IPS DF 19.7 (cell line): ENCODE results near the gene STK26.
"Not testable (repeated sequence)": the region's sequence is repeated elsewhere in the genome, so short reads cannot be mapped to it uniquely, and the experiment has no call there.

ENCODE experiments used
- DNase-seq: peaks from one replicate; pipeline ENCODE4 v3.0.0-alpha.2; 2013; ENCODE audit warnings: low read depth, low spot score

The STK26 gene

DNA sequence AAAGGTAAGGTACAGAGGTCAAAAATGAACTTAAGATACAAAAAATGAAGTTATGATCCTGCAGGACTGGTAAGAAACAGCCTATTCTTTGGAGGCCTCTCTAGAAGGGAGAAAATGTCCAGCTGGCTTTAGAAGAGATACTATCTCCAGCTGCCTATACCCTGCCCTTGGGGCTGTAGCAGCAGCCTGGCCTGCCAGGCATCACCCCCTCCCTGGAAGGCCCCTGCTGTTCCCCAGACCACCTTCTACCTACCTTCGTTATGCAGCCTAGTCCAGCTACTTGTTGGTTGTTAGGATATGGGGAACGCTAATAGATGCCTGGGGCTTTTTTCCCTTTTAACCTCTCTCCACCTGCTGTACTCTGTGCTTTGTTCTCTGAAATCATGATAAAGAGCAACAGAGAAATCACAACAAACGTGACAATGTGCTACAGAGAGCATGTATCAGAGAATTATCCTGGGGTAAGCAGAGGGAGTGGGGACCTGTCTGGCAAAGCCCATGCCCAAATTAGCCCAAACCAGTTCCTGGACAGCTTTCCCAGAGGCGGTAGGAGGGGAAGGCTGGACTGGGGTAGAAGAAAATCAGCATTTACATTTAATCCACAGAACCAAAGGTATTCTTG lies 70.2 kb downstream of the STK26 start:
- DNase-seq = no peak

DNA sequence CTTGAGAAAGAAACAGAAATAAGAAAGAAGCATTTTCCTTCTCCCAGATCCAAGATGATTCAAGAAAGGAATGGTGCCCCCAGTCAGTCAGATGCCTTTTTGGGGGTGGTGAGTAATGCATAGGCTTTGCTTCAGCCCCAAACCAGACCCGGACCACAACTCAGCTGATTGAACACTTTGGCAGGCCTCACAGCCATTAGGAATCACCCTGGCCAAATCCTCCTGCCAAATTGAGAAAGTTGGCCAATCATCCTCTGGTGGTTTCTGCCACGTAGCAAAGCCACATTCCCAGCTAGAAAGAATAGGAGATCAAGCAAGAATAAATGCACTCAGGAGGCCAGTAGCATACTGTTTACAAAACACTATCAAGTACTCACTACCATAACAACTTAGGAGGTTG lies 71.1 kb downstream of the STK26 start:
- DNase-seq = no peak

DNA sequence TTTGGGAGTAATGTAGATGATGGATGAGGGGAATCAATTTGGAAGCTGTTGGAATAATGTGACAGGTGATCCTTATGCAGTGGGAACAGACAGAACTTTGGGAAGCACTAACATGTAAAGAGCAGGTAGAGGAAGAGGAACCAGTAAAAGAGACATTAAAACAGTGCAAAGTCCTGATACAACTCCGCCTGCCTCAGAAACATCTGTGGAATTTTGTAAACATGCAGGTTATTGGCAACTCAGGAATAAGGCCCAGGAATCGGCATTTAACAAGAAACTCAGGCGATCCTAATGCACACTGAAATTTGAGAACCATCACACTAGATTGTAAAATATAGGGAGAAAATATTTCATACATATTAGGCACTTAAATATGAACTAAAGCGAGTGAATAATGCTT lies 75.6 kb downstream of the STK26 start:
- not testable (repeated sequence) for DNase-seq

DNA sequence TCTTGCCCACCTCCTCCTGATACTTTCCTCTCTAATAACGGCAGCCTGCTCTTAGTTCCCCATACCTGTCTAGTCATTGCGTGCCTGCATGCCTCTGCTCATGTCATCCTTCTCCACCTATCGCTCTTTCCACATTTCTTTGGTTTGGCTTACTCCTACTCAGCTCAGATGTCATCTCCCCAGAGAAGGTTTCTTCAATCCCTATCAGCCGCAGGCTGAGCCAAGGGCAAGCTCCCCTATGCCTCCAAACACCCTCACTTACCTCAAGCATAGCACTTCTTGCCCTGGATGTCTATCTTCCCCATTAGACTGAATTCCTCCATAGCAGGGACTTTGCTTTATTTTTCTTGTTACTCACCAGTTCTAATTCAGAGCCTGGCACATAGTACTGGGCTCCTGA lies 78.1 kb downstream of the STK26 start:
- DNase-seq = no peak

DNA sequence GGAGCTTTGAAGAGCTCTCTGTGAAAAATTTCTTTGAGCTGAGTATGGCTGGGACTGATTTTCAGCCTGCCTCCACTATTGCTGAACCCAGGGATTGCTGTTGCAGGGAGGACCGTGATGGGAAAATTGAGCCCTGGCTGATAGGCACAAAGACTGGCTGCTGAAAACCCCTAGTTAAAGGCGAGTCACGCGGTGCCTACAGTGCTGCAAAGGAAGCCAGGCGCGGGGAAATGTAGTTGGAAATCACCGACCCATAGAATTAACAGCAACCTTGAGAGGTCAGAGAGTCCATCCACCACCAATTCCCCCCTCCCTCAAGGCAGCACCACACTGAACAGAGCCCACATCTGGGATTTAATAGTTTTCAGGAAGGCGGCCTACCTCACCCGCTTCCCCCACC lies 78.7 kb downstream of the STK26 start:
- DNase-seq = no peak

DNA sequence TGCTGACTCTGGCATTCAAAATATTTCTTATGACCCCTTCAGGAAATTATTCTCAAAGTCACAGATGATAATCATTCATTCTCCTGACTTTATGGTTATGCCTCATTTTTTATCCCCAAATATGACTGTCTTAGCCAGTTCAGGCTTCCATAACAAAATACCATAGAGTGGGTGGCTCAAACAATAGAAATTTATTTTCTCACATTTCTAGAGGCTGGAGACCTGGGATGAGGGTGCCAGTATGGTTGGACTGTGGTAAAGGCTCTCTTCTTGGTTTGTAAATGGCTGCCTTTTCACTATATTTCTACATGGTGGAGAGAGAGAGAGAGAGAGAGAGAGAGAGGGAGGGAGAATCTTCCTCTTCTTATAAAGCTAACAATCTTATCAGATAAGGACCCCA lies 84.2 kb downstream of the STK26 start:
- DNase-seq = no peak

DNA sequence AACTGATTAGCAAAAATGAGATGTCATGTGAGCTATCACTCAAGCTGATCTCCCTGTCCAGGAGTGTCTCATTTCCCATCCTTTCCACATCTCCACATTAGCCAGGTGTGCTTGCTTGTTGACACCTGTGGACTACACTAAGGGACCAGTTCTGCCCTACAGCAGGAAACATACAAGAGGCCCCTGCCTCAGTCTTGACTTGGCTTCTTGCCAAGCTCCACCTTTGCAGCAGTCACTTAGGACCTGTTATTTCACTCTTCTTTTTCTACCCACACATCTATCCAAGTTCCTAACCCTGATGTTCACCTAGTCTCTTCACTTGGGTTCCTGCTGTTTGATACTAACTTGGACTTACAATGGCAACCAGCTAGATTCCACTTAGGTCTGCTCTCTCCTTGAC lies 91.5 kb downstream of the STK26 start:
- no peak for DNase-seq

DNA sequence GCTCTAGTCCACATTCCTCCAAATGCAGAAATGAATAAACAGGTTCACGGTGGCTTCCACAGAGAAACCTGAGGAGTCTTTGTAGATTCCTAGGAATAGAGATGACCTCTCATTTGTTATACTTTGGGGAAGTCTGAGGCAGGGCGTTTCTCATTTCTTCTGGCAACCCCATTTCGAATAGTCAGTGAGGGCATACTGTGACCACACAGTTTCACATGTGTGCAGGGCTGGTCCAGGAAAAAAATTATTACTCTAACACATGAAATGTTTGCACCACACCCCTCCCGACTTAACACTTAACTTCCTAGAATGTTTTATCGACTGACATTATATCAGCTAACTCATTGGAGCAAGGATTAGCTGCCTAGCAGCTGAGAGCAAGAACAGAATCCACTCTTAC lies 92.7 kb downstream of the STK26 start:
- DNase-seq = no peak

DNA sequence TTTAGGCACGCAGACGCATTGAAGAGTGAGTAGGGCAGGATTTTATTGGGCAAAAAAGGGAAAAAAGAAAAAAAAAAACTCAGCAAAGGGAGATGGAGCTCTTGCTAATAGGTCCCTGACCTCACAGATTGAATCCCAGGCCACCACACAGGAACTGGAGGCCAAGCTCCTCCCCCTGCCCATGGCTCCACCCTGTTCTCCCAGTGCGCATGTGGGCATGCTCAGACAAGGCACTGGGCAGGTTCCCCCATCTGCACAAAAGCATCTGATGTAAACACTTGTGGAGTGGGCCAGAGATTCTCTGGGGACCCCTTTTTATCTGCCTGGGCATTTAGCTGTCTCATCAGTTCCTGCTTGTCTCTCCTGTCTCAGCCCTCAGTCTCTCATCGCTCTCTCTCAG lies 95.3 kb downstream of the STK26 start:
- no peak for DNase-seq

DNA sequence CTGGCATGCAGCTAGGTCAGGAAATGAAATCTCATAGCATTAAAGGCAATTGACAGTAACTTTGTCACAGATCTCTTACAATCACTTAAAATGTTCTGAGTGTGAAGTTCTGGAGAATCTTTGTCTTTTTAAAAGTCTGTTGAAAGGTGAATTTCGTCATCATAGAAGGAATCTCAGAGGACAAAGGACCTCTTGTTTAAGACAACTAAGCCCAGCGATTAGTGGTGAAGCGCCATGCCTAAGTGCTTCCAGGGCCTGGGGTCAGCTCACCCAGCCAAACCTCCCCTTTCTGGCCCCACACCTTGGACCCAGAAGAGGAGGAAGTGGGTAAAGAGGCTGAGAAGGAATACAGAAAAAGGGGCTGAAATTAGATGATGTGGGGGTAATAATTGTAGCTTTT lies 96.2 kb downstream of the STK26 start:
- no peak for DNase-seq

DNA sequence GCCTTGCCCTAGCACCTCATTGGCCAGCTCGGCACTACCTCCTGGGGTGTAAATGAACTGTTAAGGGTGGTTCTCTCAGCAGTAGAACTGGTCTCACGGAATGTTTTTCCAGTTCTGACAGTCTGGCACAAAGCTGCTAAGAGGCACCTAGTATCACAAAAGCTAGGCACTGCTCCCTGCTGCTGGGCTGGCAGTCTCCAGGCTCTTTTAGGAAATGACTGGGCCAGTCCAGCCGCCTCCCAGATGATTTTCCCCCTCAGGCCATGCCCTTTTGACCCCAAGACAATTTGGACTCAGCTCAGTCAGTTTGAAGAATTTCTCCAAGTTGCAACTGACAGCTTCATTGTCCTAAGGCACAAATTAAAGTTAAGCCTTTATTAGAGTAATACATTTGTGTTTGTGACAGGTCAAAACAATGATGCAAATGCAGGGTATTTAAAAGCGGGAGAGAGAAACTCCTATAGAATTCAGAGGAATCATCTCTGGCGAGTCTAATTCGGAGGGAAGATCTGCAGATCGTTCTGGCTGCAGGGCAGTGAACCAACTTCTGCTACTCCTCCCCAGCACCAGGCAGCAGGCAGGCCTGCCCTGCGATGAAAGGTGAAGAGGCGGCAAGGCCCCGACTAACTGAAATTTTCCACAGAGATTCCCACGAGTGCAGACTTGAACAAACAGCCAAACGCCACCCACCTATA lies 96.9 kb downstream of the STK26 start:
- no peak for DNase-seq

DNA sequence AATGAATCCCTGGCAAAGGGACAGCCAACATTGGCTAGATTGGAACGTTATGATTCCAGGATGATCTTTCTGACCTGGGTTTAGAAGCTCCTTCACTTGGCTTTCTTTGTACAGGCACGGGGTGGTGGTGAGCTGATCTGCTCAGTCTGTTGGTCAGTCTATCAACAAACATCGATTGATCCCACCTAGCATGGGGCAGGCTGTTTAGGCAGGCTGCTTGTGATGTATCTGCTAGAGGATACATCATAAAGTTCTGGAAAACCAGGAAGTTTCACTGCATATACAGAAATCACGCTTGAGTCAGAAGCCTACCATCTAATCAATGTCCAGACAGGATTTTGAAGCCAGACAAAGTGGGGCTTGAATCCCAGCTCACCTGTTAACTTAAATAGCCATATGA lies 97.8 kb downstream of the STK26 start:
- no peak for DNase-seq
